ENCODE results near the gene RPL31.

The RPL31 gene

GRCh38 chr2:100997509-100998234 is 4.4 kb upstream of the RPL31 start:
- no peak for FAIRE-seq

- FAIRE-seq: no peak
Measured at GRCh38 chr2:100998235-100998573, 3.9 kb upstream of the RPL31 start.

GRCh38 chr2:100999995-101000394 is 2.1 kb upstream of the RPL31 start:
- no peak for FAIRE-seq

- FAIRE-seq: no peak
Measured at GRCh38 chr2:101002562-101003277, 631 bp downstream of the RPL31 start.

GRCh38 chr2:101003278-101003775 is 1.2 kb downstream of the RPL31 start:
- FAIRE-seq: no peak

GRCh38 chr2:101004620-101005325 is 2.7 kb downstream of the RPL31 start:
- FAIRE-seq: no peak

GRCh38 chr2:101006065-101006715 is 4.1 kb downstream of the RPL31 start:
- no peak for FAIRE-seq

- FAIRE-seq: no peak
Measured at GRCh38 chr2:101007415-101008345, 5.6 kb downstream of the RPL31 start.

- FAIRE-seq: no peak
Measured at GRCh38 chr2:101011152-101011551, 9.1 kb downstream of the RPL31 start.

GRCh38 chr2:101012054-101012705 is 10.1 kb downstream of the RPL31 start:
- FAIRE-seq: no peak

- FAIRE-seq: peak; percentile 81
Measured at GRCh38 chr2:101012706-101013181, 10.7 kb downstream of the RPL31 start.

- FAIRE-seq: no peak
Measured at GRCh38 chr2:101014264-101014857, 12.3 kb downstream of the RPL31 start.

GRCh38 chr2:101017371-101017770 is 15.3 kb downstream of the RPL31 start:
- FAIRE-seq: no peak

- FAIRE-seq: no peak
Measured at GRCh38 chr2:101018934-101019333, 16.8 kb downstream of the RPL31 start.

GRCh38 chr2:101022221-101022620 is 20.1 kb downstream of the RPL31 start:
- FAIRE-seq: no peak

- FAIRE-seq: no peak
Measured at GRCh38 chr2:101023327-101024107, 21.4 kb downstream of the RPL31 start.

GRCh38 chr2:101025561-101025960 is 23.5 kb downstream of the RPL31 start:
- no peak for FAIRE-seq

GRCh38 chr2:101026253-101026701 is 24.2 kb downstream of the RPL31 start:
- FAIRE-seq: no peak

GRCh38 chr2:101026923-101027469 is 24.9 kb downstream of the RPL31 start:
- no peak for FAIRE-seq

GRCh38 chr2:101027852-101028251 is 25.8 kb downstream of the RPL31 start:
- no peak for FAIRE-seq

Data from islet of Langerhans (tissue), 1 donor.